KBM-7 (cell line): ENCODE measurements around the gene KIF18B.

Source experiments
- DNase-seq: peaks from one replicate; pipeline ENCODE4 v3.0.0-alpha.2; 2015
- in situ Hi-C: fragments of 300-500 bp; cut with MboI; formaldehyde crosslinking; loops from 2 replicates; pipeline ENCODE4 v1.14.3; 2020; ENCODE audit warnings: low sequenced_read_pairs, low pct_unique_long_range_greater_than_20kb, mixed read lengths

Gene KIF18B

GRCh38 chr17:44947461-44948314, at the start of gene KIF18B:
KIF18B (minus strand) TSS chr17:44947773; CDS start chr17:44936344, 11,429 bp downstream.
- peak; percentile 97 for DNase-seq
- in situ Hi-C loops: no loop called here

- DNase-seq: no peak
- in situ Hi-C loops: no loop called here
Observed at GRCh38 chr17:44996304-44996703, 48.7 kb upstream of the KIF18B start.

GRCh38 chr17:44995436-44996001, 47.9 kb upstream of the KIF18B start:
- in situ Hi-C loops: no loop called here
- DNase-seq: no peak

- no peak for DNase-seq
- in situ Hi-C loops: no loop called here
Observed at GRCh38 chr17:44992242-44992939, 44.8 kb upstream of the KIF18B start.

- in situ Hi-C loops: no loop called here
- no peak for DNase-seq
Observed at GRCh38 chr17:44990994-44991393, 43.4 kb upstream of the KIF18B start.

- in situ Hi-C loops: no loop called here
- DNase-seq: no peak
Observed at GRCh38 chr17:44989552-44990138, 42.1 kb upstream of the KIF18B start.

GRCh38 chr17:44988044-44988942, 40.7 kb upstream of the KIF18B start:
- in situ Hi-C loops: no loop called here
- no peak for DNase-seq

GRCh38 chr17:44983563-44983962, 36.0 kb upstream of the KIF18B start:
- in situ Hi-C loops: no loop called here
- DNase-seq: no peak

- DNase-seq: no peak
- in situ Hi-C loops: no loop called here
Observed at GRCh38 chr17:44982113-44982702, 34.6 kb upstream of the KIF18B start.

GRCh38 chr17:44981221-44981968, 33.8 kb upstream of the KIF18B start:
- in situ Hi-C loops: no loop called here
- DNase-seq: no peak

- DNase-seq: no peak
- in situ Hi-C loops: no loop called here
Observed at GRCh38 chr17:44979426-44979995, 31.9 kb upstream of the KIF18B start.

- in situ Hi-C loops: no loop called here
- DNase-seq: no peak
Observed at GRCh38 chr17:44978807-44979206, 31.2 kb upstream of the KIF18B start.

GRCh38 chr17:44977814-44978550, 30.4 kb upstream of the KIF18B start:
- DNase-seq: no peak
- in situ Hi-C loops: no loop called here

- in situ Hi-C loops: no loop called here
- DNase-seq: no peak
Observed at GRCh38 chr17:44977065-44977464, 29.5 kb upstream of the KIF18B start.

GRCh38 chr17:44976206-44976605, 28.6 kb upstream of the KIF18B start:
- DNase-seq: no peak
- in situ Hi-C loops: no loop called here

GRCh38 chr17:44972953-44973352, 25.4 kb upstream of the KIF18B start:
- in situ Hi-C loops: no loop called here
- no peak for DNase-seq
